GM23248 (cell line): Measurements from ENCODE around the gene PREP.

Experiments
- EZH2 ChIP-seq: fragments of 200-600 bp; sonication (generic); IDR thresholded peaks from 2 replicates; pipeline ENCODE4 v1.6.1; 2018; ENCODE audit warnings: antibody characterized with exemption, mild to moderate bottlenecking; ENCODE audit not compliant: insufficient read depth, poor library complexity, severe bottlenecking
- EZH2phosphoT487 ChIP-seq: fragments of 200-600 bp; sonication (generic); IDR thresholded peaks from 2 replicates; pipeline ENCODE4 v1.6.1; 2018; ENCODE audit warnings: antibody characterized with exemption, moderate library complexity, mild to moderate bottlenecking, low read depth; ENCODE audit not compliant: insufficient read depth

DNA sequence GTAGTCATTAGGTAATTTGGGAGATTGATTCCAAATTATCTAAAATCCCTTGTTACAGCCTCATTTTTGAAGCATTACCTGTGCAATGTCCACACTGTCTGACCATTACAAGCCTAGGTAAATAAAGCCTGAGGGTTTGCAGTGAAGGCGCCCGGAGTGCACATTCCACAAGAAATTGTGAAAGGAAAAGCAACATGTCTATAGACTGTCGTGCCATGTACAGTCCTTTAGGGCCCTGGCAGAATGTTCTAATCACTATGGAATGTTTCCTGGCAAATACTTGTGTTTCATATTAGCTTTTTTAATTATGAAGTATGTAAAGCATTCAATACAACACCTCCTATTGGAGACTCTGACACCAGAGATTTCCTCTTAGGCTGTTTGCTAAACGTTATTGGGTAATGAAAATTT lies 28.9 kb downstream of the PREP start:
- TF ChIP-seq EZH2phosphoT487 (no peak), EZH2 (no peak)
